Glomerular endothelial cell (primary cell): ENCODE results near the gene ST7L. TPM values are rescaled to one million over a fixed set of nuclear protein-coding genes. Genes with fewer than 3 reads are reported as not detected.
"Not testable (repeated sequence)": the region's sequence is repeated elsewhere in the genome, so short reads cannot be mapped to it uniquely, and the experiment has no call there.

Source experiments
- DNase-seq: peaks from one replicate; pipeline ENCODE4 v3.0.0-alpha.2; 2011; ENCODE audit warnings: low read depth, low spot score; ENCODE audit errors: extremely low read depth
- total RNA-seq: library from RNA; depleted of rRNA; stranded (reverse); fragments of >200 nt; gene quantifications from 2 replicates; pipeline ENCODE4 v1.2.3, GENCODE V29; 2015

ST7L gene, protein sequence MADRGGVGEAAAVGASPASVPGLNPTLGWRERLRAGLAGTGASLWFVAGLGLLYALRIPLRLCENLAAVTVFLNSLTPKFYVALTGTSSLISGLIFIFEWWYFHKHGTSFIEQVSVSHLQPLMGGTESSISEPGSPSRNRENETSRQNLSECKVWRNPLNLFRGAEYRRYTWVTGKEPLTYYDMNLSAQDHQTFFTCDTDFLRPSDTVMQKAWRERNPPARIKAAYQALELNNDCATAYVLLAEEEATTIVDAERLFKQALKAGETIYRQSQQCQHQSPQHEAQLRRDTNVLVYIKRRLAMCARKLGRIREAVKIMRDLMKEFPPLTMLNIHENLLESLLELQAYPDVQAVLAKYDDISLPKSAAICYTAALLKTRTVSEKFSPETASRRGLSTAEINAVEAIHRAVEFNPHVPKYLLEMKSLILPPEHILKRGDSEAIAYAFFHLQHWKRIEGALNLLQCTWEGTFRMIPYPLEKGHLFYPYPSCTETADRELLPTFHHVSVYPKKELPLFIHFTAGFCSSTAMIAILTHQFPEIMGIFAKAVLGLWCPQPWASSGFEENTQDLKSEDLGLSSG
- total RNA-seq = 13.5 and 16.3 TPM in 2 replicates

DNA sequence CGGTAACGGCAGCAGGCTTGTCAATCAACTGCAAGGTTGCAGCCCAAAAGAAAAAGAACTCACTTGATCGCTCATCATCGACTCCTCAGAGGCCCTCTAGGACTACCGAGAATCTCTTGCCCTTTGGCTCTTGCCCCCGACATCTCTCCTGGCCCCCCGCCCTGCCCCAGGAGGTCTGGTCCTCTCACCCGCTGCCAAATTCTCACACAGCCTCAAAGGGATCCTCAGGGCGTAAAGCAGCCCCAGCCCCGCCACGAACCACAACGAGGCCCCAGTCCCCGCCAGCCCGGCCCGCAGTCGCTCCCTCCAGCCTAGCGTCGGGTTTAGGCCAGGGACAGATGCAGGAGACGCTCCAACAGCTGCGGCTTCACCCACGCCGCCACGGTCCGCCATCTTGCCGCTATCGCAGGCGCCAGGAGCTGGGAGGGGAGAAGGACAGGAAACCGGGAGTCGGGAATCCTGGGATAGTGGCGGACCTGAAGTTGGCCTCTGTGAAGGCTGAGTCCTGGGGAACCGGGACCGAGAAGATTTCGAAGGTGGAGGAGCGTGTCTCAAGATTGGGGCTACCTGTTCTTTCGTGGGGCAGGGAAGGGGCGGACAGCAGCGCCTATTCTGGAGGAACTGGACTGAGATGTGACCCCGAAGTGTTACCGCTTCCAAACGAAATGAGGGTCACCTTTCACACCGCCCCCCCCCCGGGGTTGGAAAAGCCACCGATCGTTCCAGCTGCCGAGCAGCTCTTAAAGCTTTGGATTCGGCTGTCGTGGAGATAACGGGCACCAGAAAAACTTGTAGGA is at the start of gene ST7L:
Gene ST7L, minus strand, starts transcription at position 421 of the 797 bp plus-strand sequence. Its CDS starts 28 bp downstream, at position 393.
- DNase-seq = no peak

DNA sequence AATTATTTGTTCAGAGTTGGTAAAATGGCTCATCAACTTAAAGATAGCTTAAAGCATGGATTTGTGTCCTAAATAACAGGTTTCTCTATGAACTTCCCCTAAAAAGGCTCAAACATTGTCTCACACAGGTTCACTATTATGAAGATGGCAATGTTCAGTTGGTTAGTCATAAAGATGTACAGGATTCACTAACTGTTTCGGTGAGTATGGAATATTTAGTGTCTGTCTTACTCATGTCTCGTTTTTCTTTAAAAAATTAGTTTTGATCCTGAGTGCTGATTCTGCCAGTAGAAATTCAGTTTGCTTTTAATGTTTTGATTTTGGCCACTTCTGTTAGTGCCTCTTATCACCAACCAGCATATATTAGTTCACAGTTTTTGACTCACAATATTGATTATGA is 48.0 kb upstream of the ST7L start:
- no peak for DNase-seq

DNA sequence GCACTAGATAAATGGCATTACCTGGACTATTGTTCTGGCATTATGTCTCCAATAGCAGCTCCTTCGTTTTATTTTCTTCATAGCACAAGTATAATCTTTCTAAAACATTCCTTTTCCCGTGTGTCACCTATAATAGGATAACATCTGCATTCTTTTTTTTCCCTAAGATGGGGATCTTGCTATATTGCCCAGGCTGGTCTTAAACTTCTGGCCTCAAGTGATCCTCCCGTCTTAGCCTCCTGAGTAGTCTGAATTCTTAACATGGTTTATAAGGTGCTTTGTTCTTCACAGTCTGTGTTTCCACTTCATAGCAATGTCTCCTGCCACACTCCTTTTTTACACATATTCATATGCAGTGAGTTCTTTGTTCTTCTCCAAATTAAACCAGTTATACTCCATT is 46.9 kb upstream of the ST7L start:
- DNase-seq = no peak

DNA sequence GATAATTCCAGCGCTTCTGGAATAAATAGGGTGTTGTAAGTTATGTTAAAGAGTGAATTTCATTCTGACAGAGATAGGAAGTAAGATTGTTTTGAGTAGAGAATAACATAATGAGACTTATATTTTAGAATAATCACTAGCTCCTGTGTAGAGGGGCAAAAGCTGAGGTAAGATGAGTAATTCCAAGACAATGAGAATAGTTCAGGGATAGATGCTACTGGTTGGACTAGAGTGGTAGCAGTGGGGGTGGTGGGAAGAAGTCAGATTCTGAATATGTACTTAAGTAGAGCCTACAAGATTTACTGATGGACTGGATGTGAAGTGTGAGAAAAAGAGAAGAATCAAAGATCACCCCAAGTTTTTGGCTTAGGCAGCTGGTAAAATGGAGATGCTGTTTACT is 32.3 kb upstream of the ST7L start:
- no peak for DNase-seq

DNA sequence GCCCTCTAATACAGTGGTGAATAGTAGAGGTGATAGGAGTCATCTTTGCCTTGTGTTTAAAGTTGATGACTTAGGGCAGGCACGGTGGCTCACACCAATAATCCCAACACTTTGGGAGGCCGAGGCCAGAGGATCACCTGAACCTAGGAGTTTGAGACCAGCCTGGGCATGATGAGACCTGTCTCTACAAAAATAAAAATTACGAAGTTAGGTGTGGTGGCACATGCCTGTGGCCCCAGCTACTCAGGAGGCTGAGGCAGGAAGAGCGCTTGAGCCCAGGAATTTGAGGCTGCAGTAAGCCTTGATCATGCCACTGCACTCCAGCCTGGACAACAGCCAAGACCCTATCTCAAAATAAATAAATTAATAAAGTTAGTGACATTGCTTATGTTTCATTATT is 27.3 kb upstream of the ST7L start:
- no peak for DNase-seq

DNA sequence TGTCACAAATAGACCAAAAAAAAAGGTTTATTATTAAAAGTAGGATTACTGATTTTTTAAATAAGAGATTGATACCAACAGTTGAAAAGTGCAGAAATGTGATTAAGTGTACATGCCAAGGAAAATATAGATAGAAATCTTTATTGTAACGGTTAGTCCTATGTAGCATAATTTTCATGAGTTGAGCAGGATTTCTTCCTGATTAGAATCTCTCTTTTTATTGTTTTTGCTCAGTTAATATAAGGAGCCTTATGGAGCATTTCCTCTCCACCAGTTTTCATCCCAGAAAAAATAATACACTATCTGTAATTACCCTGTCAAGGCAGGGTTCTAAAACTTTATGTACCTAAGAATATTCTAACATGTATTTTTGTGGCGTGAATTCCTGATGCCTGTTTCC is 24.1 kb upstream of the ST7L start:
- no peak for DNase-seq

DNA sequence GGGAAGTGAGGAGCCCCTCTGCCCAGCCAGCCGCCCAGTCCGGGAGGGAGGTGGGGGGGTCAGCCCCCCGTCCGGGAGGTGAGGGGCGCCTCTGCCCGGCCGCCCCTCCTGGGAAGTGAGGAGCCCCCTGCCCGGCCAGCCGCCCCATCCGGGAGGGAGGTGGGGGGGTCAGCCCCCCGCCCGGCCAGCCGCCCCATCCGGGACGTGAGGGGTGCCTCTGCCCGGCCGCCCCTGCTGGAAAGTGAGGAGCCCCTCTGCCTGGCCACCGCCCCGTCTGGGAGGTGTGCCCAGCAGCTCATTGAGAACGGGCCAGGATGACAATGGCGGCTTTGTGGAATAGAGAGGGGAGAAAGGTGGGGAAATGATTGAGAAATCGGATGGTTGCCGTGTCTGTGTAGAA is 21.5 kb upstream of the ST7L start:
- not testable (repeated sequence) for DNase-seq

DNA sequence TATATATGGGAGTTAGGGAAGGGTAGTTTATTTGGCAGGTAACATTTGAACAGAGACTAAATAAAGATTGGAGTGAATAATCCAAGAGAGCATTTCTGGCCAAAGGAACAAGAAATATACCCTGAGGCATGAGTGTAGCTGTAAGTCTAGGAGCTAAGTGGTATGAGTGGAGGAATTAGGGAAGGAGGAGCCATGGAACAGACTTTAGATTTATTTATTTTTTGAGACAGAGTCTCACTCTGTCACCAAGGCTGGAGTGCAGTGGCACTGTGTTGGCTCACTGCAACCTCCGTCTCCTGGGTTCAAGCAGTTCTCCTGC is 19.1 kb upstream of the ST7L start:
- DNase-seq = no peak

DNA sequence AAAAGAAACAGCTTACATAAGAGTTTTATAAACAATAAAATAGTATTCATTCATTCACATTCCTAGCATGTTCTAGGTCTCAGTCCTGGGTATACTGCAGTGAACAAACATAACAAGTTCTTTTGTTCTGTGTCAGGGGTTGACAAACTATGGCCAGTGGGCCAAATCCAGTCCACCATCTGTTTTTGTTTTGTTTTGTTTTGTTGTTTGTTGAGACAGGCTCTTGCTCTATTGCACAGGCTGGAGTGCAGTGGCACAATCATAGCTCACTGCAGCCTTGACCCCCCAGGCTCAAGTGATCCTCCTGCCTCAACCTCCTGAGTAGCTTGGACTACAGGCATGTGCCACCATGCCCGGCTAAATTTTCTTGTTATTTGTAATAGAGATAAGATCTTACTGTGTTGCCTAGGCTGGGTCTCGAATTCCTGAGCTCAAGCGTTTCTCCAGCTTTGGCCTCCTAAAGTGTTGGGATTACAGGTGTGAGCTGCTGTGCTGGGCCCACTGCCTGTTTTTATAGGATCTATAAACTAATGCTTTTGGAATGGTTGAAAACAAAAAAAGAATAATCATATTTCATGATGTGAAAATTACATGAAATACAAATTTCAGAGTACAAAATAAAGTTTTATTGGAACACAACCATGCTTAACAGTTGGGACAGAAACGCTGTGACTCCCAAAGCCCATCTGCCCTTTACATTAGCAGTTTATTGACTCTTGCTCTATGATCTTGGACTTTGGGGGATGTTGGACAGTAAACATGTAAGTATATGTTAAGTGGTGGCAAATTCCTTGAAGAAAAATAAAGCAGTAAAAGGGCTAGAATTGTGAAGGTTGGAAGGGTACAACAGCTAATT is 18.5 kb upstream of the ST7L start:
- DNase-seq = no peak

DNA sequence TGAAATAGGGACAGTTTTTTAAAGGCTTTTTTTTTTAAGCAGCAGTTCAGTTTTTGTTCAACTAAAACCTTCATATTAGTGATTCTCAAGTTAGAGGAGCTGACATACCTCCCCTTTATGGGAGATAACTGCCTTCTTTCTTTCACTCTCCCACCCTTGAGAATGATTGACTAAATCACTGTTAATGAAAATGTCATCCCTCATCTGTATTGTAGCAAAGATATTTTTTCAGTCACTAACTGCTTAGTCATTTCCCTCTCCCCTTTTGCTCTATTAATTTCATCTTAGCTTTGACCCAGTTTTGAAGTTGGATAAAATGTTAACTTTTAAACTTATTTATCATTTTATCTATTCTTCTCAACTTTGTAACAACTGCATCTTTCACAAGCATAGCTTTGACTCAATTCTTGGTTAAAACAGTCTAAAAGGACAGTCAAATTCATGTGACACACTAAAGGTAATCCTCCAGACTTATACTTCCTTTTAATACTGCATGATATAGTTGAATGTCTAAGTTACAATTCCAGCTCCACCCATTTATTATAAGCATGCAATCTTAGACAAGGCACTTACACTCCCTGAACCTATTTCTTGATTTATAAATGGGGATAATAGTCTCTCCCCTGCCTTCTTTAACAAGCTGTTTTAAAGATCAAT is 17.8 kb upstream of the ST7L start:
- DNase-seq = no peak

DNA sequence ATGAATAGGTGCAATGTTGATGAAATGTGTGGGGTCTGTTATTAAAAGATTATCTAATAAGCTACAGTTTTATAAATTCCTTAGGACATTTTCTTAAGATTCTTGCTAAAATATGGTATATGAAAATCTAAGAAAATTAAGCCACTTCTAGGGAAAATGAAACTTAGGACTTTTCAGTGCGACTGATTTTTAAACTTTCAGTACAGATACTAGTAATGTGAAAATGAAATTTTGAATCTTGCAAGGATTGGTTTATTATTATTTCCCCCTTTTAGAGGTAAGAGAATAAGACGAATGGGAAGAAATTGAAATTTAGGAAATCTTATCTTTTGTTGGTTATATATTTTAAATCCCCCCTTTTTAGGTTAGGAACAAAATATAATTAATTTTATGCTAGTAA is 17.1 kb upstream of the ST7L start:
- DNase-seq = no peak

DNA sequence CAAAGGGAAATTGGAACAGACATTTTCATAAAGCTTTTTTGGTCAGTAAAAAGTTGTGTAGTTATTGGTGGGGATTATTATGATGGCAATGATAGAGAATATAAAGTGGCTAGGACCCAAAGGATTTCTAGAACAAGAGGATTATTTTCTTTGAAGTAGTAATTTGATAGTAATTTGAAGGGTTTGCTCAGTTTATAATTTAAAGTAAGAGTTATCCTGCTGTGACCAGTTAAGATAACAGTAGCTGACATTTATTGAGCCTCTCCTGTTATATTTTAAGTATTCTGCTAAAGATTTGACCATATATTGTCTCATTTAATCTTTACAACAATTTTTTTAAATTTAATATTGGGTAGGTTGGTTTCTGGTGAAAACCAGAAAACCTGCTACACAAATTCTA is 15.4 kb upstream of the ST7L start:
- DNase-seq = no peak

DNA sequence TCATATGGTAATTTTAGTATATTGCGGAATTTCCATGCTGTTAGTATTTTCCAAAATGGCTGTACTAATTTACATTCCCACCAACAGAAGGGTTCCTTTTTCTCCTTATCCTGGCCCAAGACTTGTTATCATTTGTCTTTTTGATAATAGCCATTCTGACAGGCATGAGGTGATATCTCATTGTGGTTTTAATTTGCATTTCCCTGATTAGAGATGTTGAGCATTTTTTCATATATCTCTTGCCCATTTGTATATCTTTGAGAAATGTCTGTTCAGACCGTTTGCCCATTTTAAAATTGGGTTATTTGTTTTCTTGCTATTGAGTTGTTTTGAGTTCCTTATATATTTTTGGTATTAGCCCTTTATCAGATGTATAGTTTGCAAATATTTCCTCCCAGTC is 14.7 kb upstream of the ST7L start:
- no peak for DNase-seq

DNA sequence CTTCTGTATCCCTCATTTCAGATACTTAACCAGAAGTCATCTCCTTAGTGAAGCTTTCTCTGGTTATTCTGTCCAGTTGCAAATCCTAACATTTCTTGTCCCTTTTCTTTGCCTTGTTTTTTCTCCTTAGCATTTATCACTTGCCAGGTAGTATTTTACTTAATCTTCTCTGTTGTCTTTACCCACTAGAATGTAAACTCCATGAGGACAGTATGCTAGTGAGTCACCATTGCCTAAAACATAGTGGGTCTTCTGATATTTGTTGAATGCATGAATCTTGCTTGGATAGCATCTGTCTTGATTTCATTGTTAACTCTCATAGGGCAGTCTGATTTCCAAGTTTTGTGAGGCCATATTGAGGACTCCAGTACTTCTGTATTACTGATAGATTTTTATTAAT is 10.3 kb upstream of the ST7L start:
- no peak for DNase-seq

DNA sequence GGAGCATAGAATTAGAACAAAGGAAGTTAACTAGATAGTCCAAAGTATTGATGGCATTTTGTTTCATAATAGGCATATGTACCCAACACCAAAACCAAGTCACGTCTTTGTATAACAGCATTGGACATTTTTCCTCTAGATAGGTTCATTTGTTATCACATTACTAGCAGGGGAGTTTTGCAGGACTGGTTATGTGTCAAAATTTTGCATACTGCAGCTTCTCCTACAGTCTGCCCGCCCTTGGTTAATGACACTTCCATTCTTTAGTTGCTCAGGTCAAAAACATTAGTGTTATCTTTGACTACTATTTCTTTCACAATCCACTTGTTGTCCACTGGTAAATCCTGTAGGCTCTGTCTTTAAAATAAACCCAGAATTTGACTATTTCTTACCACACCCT is 9.6 kb upstream of the ST7L start:
- no peak for DNase-seq

DNA sequence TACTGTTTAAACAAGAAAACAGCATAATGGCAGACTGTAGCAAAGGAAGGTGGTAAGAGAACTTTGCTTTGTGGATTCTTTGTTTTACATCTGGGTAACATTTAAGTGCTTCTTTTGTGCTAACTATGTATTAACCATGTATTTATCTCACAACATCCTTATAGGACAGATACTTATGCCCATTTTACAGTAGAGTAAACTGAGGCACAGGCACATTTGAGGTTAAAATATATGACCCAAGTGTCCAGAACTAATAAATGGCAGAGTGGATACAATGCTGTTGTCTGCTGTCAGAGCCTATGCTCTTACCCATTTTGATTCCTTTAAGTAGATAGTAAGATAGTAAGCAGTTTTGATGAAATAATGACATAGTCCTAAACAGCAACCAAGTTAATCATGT is 7.9 kb upstream of the ST7L start:
- no peak for DNase-seq

DNA sequence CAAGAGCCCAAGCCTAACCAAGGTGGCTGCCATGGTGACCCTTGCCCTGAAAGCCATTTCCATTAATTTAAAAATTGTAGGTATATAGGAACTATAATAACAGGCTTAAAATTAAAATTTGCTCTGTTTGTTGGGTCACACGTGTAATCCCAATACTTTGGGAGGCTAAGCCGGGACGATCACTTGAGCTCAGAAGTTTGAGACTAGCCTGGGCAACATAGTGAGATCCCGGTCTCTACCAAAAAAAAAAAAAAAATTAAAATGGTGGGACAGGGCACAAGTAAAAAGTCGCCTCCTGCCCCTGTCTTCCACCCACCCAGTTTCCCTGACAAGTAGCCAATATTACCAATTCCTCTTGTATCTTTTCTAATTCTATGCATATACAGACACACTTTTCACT is 7.3 kb upstream of the ST7L start:
- no peak for DNase-seq

DNA sequence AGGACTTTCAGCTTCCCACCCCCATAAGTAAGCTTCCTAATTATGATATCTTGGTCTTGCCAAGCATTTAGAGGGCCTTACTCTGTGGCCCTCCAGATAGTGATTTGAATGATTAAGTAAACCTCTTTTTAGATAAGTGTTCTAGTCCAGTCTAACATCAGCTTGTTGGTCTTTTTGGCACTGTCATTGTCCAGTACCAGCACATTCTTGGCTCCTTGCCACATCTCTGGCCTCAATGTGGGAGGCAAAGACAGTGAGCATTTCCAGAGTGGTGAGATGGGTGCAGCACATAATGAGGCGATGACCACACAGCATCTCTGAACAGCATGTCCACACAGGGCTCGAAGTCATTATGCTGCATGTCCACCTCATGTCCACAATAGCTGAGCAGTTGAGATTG is 6.8 kb upstream of the ST7L start:
- DNase-seq = no peak

DNA sequence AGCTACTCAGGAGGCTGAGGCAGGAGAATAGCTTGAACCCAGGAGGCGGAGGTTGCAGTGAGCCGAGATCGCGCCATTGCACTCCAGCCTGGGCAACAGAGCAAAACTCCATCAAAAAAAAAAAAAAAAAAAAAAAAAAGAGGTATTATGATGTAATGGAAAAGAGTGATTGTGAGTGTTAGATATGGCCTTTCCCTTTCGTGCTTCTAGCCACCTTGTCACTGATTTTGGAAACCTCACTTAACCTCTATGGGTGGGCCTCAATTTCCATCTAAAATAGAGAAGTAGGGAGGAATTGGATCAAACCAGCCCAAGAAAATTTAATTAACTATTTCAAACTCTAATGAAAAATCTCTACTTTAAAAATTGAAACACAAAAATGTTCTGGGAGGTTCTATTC is 5.6 kb upstream of the ST7L start:
- DNase-seq = not testable (repeated sequence)

DNA sequence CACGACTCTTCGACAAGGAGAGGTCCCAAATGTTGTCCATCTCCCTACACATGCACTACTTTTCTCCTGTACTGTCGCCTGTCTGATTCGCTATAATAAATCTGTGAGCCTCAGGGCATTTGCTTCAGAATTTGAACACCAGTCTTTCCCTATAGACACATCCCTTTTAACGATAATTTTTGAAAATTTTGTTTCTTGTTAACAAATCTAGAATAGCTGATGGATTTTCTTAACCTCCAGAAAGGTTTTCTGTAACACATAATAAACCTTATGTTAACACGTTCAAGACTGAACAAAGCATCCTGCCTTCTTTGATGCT is 1.4 kb upstream of the ST7L start:
- no peak for DNase-seq
